ENCODE results near the gene FUT8.

Gene FUT8

GRCh38 chr14:65412032-65412846 lies at the start of gene FUT8:
TSS of gene FUT8 (plus strand) at chr14:65412730. CDS start at chr14:65561564, 148,834 bp downstream.
- DNase-seq (ENCODE audit: low read depth, low spot score), result peak; percentile 99

- DNase-seq (ENCODE audit: low read depth, low spot score), result no peak
These were observed 45.5 kb upstream of the FUT8 start for GRCh38 chr14:65366802-65367565.

GRCh38 chr14:65369560-65369959 lies 43.0 kb upstream of the FUT8 start:
- DNase-seq (ENCODE audit: low read depth, low spot score), result no peak

- DNase-seq (ENCODE audit: low read depth, low spot score), result no peak
These were observed 41.7 kb upstream of the FUT8 start for GRCh38 chr14:65370801-65371248.

GRCh38 chr14:65371784-65372183 lies 40.7 kb upstream of the FUT8 start:
- DNase-seq (ENCODE audit: low read depth, low spot score), result no peak

GRCh38 chr14:65373016-65373670 lies 39.4 kb upstream of the FUT8 start:
- no peak for DNase-seq (ENCODE audit: low read depth, low spot score)

GRCh38 chr14:65373671-65374039 lies 38.9 kb upstream of the FUT8 start:
- DNase-seq (ENCODE audit: low read depth, low spot score), result no peak

- no peak for DNase-seq (ENCODE audit: low read depth, low spot score)
These were observed 35.0 kb upstream of the FUT8 start for GRCh38 chr14:65377576-65377975.

GRCh38 chr14:65382586-65382985 lies 29.9 kb upstream of the FUT8 start:
- no peak for DNase-seq (ENCODE audit: low read depth, low spot score)

- DNase-seq (ENCODE audit: low read depth, low spot score), result no peak
These were observed 25.4 kb upstream of the FUT8 start for GRCh38 chr14:65387171-65387570.

GRCh38 chr14:65387628-65388027 lies 24.9 kb upstream of the FUT8 start:
- no peak for DNase-seq (ENCODE audit: low read depth, low spot score)

GRCh38 chr14:65392296-65392695 lies 20.2 kb upstream of the FUT8 start:
- DNase-seq (ENCODE audit: low read depth, low spot score), result no peak

GRCh38 chr14:65396082-65396910 lies 16.2 kb upstream of the FUT8 start:
- DNase-seq (ENCODE audit: low read depth, low spot score), result no peak

- no peak for DNase-seq (ENCODE audit: low read depth, low spot score)
These were observed 9.3 kb upstream of the FUT8 start for GRCh38 chr14:65403231-65403630.

GRCh38 chr14:65408113-65408512 lies 4.4 kb upstream of the FUT8 start:
- DNase-seq (ENCODE audit: low read depth, low spot score), result no peak

- DNase-seq (ENCODE audit: low read depth, low spot score), result no peak
These were observed 1.9 kb upstream of the FUT8 start for GRCh38 chr14:65410640-65411039.

GRCh38 chr14:65411656-65412031 lies 886 bp upstream of the FUT8 start:
- DNase-seq (ENCODE audit: low read depth, low spot score), result peak; percentile 97

GRCh38 chr14:65412856-65413738 lies 567 bp downstream of the FUT8 start:
- DNase-seq (ENCODE audit: low read depth, low spot score), result peak; percentile 89

GRCh38 chr14:65413739-65414045 lies 1.2 kb downstream of the FUT8 start:
- no peak for DNase-seq (ENCODE audit: low read depth, low spot score)

- peak; percentile 48 for DNase-seq (ENCODE audit: low read depth, low spot score)
These were observed 2.5 kb downstream of the FUT8 start for GRCh38 chr14:65414961-65415589.

Data from astrocyte of the hippocampus (primary cell).